Hepatocyte (in vitro differentiated cells): Measurements from ENCODE around the gene CYBA.

Source experiments
- EZH2phosphoT487 ChIP-seq: fragments of 200-600 bp; sonication (generic); IDR thresholded peaks from one replicate; pipeline ENCODE4 v1.6.1; 2018; ENCODE audit warnings: antibody characterized with exemption, mild to moderate bottlenecking, low read depth, moderate library complexity; ENCODE audit not compliant: unreplicated experiment, severe bottlenecking
- TF ChIP-seq, protein P1 (sequence below): fragments of 200-600 bp; sonication (generic); IDR thresholded peaks from 2 replicates; pipeline ENCODE4 v1.5.1; 2016; ENCODE audit warnings: antibody characterized with exemption, mild to moderate bottlenecking; ENCODE audit not compliant: poor library complexity

DNA sequence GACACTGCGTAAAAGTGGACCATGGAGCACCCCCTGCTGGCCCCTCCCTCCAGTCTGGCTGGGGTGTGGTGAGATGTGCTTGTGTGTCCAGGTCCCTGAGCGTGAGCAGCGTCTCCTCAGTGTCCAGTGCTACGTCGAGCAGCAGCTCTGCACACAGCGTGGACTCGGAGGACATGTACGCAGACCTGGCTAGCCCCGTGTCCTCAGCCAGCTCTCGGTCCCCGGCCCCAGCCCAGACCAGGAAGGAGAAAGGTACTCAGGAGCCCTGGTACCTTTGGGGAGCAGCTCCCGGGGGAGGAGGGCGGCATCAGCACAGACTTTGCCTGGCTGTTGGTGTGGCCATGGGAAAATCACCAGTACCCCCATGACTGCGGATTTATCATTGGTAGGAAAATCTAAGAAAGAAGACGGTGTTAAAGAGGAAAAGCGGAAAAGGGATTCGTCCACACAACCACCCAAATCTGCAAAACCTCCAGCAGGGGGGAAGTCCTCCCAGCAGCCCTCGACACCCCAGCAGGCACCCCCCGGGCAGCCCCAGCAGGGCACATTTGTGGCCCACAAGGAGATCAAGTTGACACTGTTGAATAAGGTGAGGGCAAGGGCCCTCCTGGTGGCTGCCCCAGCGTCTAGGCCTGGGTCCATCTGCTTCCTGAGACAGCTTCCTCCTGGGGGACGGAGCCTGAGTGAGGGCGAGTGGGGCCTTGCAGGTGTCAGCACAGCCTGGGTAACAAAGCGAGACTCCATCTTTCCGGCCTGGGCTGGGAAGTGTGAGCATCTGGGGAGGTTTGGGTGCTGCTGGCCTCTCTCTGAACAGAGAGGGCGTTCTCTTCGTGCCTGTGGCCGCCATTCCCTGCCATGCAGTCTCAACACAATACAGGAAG is 23.1 kb downstream of the CYBA start:
- TF ChIP-seq EZH2phosphoT487, result no peak
- TF ChIP-seq, protein P1, sequence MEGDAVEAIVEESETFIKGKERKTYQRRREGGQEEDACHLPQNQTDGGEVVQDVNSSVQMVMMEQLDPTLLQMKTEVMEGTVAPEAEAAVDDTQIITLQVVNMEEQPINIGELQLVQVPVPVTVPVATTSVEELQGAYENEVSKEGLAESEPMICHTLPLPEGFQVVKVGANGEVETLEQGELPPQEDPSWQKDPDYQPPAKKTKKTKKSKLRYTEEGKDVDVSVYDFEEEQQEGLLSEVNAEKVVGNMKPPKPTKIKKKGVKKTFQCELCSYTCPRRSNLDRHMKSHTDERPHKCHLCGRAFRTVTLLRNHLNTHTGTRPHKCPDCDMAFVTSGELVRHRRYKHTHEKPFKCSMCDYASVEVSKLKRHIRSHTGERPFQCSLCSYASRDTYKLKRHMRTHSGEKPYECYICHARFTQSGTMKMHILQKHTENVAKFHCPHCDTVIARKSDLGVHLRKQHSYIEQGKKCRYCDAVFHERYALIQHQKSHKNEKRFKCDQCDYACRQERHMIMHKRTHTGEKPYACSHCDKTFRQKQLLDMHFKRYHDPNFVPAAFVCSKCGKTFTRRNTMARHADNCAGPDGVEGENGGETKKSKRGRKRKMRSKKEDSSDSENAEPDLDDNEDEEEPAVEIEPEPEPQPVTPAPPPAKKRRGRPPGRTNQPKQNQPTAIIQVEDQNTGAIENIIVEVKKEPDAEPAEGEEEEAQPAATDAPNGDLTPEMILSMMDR, result no peak
